OCI-LY1 (cell line): Measurements from ENCODE around the gene OTOF.

Source experiments
- CTCF ChIP-seq: fragments of 200-600 bp; sonication (generic), shearing (Covaris generic); IDR thresholded peaks from 2 replicates; pipeline ENCODE4 v1.5.1; 2017; ENCODE audit warnings: mild to moderate bottlenecking, antibody characterized with exemption, low read length, moderate library complexity, mixed read lengths
- EZH2 ChIP-seq: fragments of 200-600 bp; sonication (generic), shearing (Covaris generic); IDR thresholded peaks from 2 replicates; pipeline ENCODE4 v1.8.0; 2017; ENCODE audit warnings: borderline replicate concordance, mixed run types, mild to moderate bottlenecking, antibody characterized with exemption, low read length, moderate library complexity, mixed read lengths

GRCh38 chr2:26516781-26517180, 38.9 kb upstream of the OTOF start:
- TF ChIP-seq CTCF (no peak), EZH2 (no peak)
